Common myeloid progenitor, CD34-positive (primary cell): ENCODE results near the gene PGLYRP4.
A peak's percentile ranks its signal among the peaks of the same experiment; 100 is the strongest.

ENCODE experiments used
- CTCF ChIA-PET: fragments of 350-600 bp; sonication (Branson Sonifier 250); formaldehyde crosslinking; loops from one replicate; lab custom pipeline; 2021; ENCODE audit warnings: antibody characterized with exemption; lab: Charles Lee
- POLR2A ChIA-PET: fragments of 350-600 bp; sonication (Branson Sonifier 250); formaldehyde crosslinking; loops from one replicate; lab custom pipeline; 2021; ENCODE audit warnings: antibody characterized with exemption; lab: Charles Lee
- DNase-seq, 3 donors: peaks; one replicate each; pipeline versions ENCODE4 v3.0.0 to v3.0.0-alpha.2; 2013
- H3K27ac ChIP-seq, 2 experiments: 1 replicate in 1 of 2; 2 replicates in 1 of 2; pipeline ENCODE4 v1.7.0; 2013; ENCODE audit warnings: inconsistent platforms in 2 of 2, low read length in 2 of 2, mild to moderate bottlenecking in 2 of 2, low read depth in 1 of 2, moderate library complexity in 1 of 2; ENCODE audit not compliant: severe bottlenecking in 2 of 2, insufficient read depth in 1 of 2, poor library complexity in 1 of 2
- H3K27me3 ChIP-seq, 5 experiments: replicated peaks in 2 of 5; 1 replicate in 3 of 5; 2 replicates in 2 of 5; pipeline versions ENCODE4 v1.6.1 to v1.7.0; 2013; ENCODE audit warnings: low read length in 4 of 5, mild to moderate bottlenecking in 2 of 5, moderate library complexity in 2 of 5, inconsistent platforms in 1 of 5; ENCODE audit not compliant: insufficient read depth in 5 of 5, control insufficient read depth in 4 of 5
- H3K36me3 ChIP-seq, 4 experiments: 1 replicate in 2 of 4; 2 replicates in 2 of 4; pipeline versions ENCODE4 v1.6.1 to v1.7.0; 2013; ENCODE audit warnings: low read length in 3 of 4, control low read depth in 1 of 4, mild to moderate bottlenecking in 1 of 4; ENCODE audit not compliant: control insufficient read depth in 4 of 4, insufficient read depth in 4 of 4
- H3K4me1 ChIP-seq, 4 experiments: 1 replicate in 3 of 4; 2 replicates in 1 of 4; pipeline versions ENCODE4 v1.6.1 to v1.7.1; 2013; ENCODE audit warnings: low read length in 3 of 4, mild to moderate bottlenecking in 3 of 4, control low read depth in 1 of 4, inconsistent platforms in 1 of 4, moderate library complexity in 1 of 4; ENCODE audit not compliant: control insufficient read depth in 4 of 4, insufficient read depth in 4 of 4; ENCODE audit errors: control extremely low read depth in 1 of 4
- H3K4me3 ChIP-seq, 7 experiments: 1 replicate in 4 of 7; 2 replicates in 3 of 7; pipeline versions ENCODE4 v1.5.1 to v1.7.0; 2013; ENCODE audit warnings: mild to moderate bottlenecking in 7 of 7, low read length in 6 of 7, moderate library complexity in 6 of 7, inconsistent platforms in 2 of 7, low read depth in 2 of 7, control low read depth in 1 of 7; ENCODE audit not compliant: insufficient read depth in 4 of 7, control insufficient read depth in 1 of 7; ENCODE audit errors: extremely low read depth in 1 of 7
- H3K9me3 ChIP-seq, 5 experiments: 1 replicate in 4 of 5; 2 replicates in 1 of 5; pipeline versions ENCODE4 v1.6.1 to v1.7.1; 2013; ENCODE audit warnings: low read length in 4 of 5, mild to moderate bottlenecking in 2 of 5, inconsistent platforms in 1 of 5, low read depth in 1 of 5, moderate library complexity in 1 of 5; ENCODE audit not compliant: control insufficient read depth in 4 of 5, insufficient read depth in 2 of 5; ENCODE audit errors: control extremely low read depth in 1 of 5
- WGBS: methylation state at CpG from one replicate; pipeline ENCODE4 v1.1.5; 2013; ENCODE audit not compliant: insufficient coverage; 5-methylcytosine and 5-hydroxymethylcytosine counted together

Gene PGLYRP4

GRCh38 chr1:153310526-153310925 is 38.1 kb downstream of the PGLYRP4 start:
- Histone ChIP-seq H3K4me1 (peaks cover 0 to 8% (median 3%) of the 10 kb centered on the region in 4 experiments), H3K9me3 (no peaks in the 10 kb centered on the region), H3K4me3 (no peak overlapping the region), H3K36me3 (no peaks in the 10 kb centered on the region), H3K27ac (no peak overlapping the region), H3K27me3 (no peaks in the 10 kb centered on the region)
- WGBS, result 90% methylated on average over 6 of the region's 7 CpGs
- ChIA-PET POLR2A (no interaction called here), CTCF (no interaction called here)
- no peak for DNase-seq

- Histone ChIP-seq H3K4me3 (no peak overlapping the region), H3K27ac (no peak overlapping the region), H3K9me3 (no peaks in the 10 kb centered on the region), H3K27me3 (no peaks in the 10 kb centered on the region), H3K36me3 (no peaks in the 10 kb centered on the region), H3K4me1 (peaks cover 0 to 8% (median 3%) of the 10 kb centered on the region in 4 experiments)
- ChIA-PET POLR2A (no interaction called here), CTCF (no interaction called here)
- no peak for DNase-seq
- WGBS, result 100% methylated on average over 1 of the region's 2 CpGs
Measured at GRCh38 chr1:153309441-153309840, 39.2 kb downstream of the PGLYRP4 start.

- Histone ChIP-seq H3K27ac (no peak overlapping the region), H3K27me3 (peaks cover 0 to 1% (median 0%) of the 10 kb centered on the region in 5 experiments), H3K9me3 (no peaks in the 10 kb centered on the region), H3K4me3 (no peak overlapping the region), H3K36me3 (no peaks in the 10 kb centered on the region), H3K4me1 (peaks cover 0 to 8% (median 3%) of the 10 kb centered on the region in 4 experiments)
- no peak for DNase-seq
- WGBS, result 94% methylated on average over 2 of the region's 2 CpGs
- ChIA-PET POLR2A (no interaction called here), CTCF (no interaction called here)
Measured at GRCh38 chr1:153308540-153308939, 40.1 kb downstream of the PGLYRP4 start.

GRCh38 chr1:153307221-153307600 is 41.4 kb downstream of the PGLYRP4 start:
- peaks cover 0 to 1% (median 0%) of the 10 kb centered on the region in 5 experiments for H3K27me3 ChIP-seq
- 96% methylated on average over 10 of the region's 10 CpGs for WGBS
- no peaks in the 10 kb centered on the region for H3K36me3 ChIP-seq
- CTCF ChIA-PET, result no interaction called here
- no peak overlapping the region for H3K27ac ChIP-seq
- DNase-seq, result no peak
- no peak overlapping the region for H3K4me3 ChIP-seq
- H3K4me1 ChIP-seq, result peaks cover 0 to 4% (median 3%) of the 10 kb centered on the region in 4 experiments
- no peaks in the 10 kb centered on the region for H3K9me3 ChIP-seq
- POLR2A ChIA-PET, result no interaction called here

- H3K9me3 ChIP-seq, result no peaks in the 10 kb centered on the region
- H3K36me3 ChIP-seq, result no peaks in the 10 kb centered on the region
- CTCF ChIA-PET, result no interaction called here
- H3K27ac ChIP-seq, result no peak overlapping the region
- peaks cover 0 to 4% (median 0%) of the 10 kb centered on the region in 4 experiments for H3K4me1 ChIP-seq
- 97% methylated on average over 17 of the region's 22 CpGs for WGBS
- peaks cover 0 to 1% (median 0%) of the 10 kb centered on the region in 5 experiments for H3K27me3 ChIP-seq
- POLR2A ChIA-PET, result no interaction called here
- peak in 2 of 3 donors; percentile 15 to 17 for DNase-seq
- H3K4me3 ChIP-seq, result no peak overlapping the region
Measured at GRCh38 chr1:153306303-153307220, 42.1 kb downstream of the PGLYRP4 start.

GRCh38 chr1:153305682-153306081 is 43.0 kb downstream of the PGLYRP4 start:
- DNase-seq, result no peak
- no peak overlapping the region for H3K27ac ChIP-seq
- CTCF ChIA-PET, result interaction anchor here (0.8 kb wide), 1 partner anchor 16 kb away, joined by 3 read pairs; no protein-coding TSS in a partner anchor
- peaks cover 0 to 2% (median 0%) of the 10 kb centered on the region in 5 experiments for H3K27me3 ChIP-seq
- no peak overlapping the region for H3K4me3 ChIP-seq
- POLR2A ChIA-PET, result no interaction called here
- no peaks in the 10 kb centered on the region for H3K9me3 ChIP-seq
- H3K4me1 ChIP-seq, result peaks cover 0 to 4% (median 0%) of the 10 kb centered on the region in 4 experiments
- 88% methylated on average over 5 of the region's 6 CpGs for WGBS
- H3K36me3 ChIP-seq, result no peaks in the 10 kb centered on the region

- no peak for DNase-seq
- H3K27me3 ChIP-seq, result peaks cover 0 to 3% (median 0%) of the 10 kb centered on the region in 5 experiments
- ChIA-PET CTCF (no interaction called here), POLR2A (no interaction called here)
- H3K4me1 ChIP-seq, result peaks cover 0 to 4% (median 0%) of the 10 kb centered on the region in 4 experiments
- no peak overlapping the region for H3K4me3 ChIP-seq
- H3K36me3 ChIP-seq, result no peaks in the 10 kb centered on the region
- H3K9me3 ChIP-seq, result no peaks in the 10 kb centered on the region
- H3K27ac ChIP-seq, result no peak overlapping the region
- WGBS, result no CpG with 5 or more reads among the region's 5 CpGs
Measured at GRCh38 chr1:153302308-153302707, 46.3 kb downstream of the PGLYRP4 start.
